BLaER1 treated with 17β-estradiol and CSF1 and Interleukin-3, amounts not matched to agents 10 nM and 100 nM (cell line): Measurements from ENCODE around the gene DBF4B.
"Not testable (repeated sequence)": the region's sequence is repeated elsewhere in the genome, so short reads cannot be mapped to it uniquely, and the experiment has no call there.

Experiments
- H3K27ac ChIP-seq, 11 experiments: shearing (Covaris generic); formaldehyde crosslinking; 2 replicates each; pipeline ENCODE4 v1.8.1; 2022
- H3K27me3 ChIP-seq, 11 experiments: shearing (Covaris generic); formaldehyde crosslinking; 2 replicates each; pipeline ENCODE4 v1.8.1; 2022
- H3K36me3 ChIP-seq, 11 experiments: shearing (Covaris generic); formaldehyde crosslinking; 2 replicates each; pipeline ENCODE4 v1.8.1; 2022
- H3K4me1 ChIP-seq, 10 experiments: shearing (Covaris generic); formaldehyde crosslinking; 2 replicates each; pipeline ENCODE4 v1.8.1; 2022
- H3K4me2 ChIP-seq, 11 experiments: shearing (Covaris generic); formaldehyde crosslinking; 2 replicates each; pipeline ENCODE4 v1.8.1; 2022
- H3K4me3 ChIP-seq, 10 experiments: shearing (Covaris generic); formaldehyde crosslinking; 2 replicates each; pipeline ENCODE4 v1.8.1; 2022
- H3K9ac ChIP-seq, 11 experiments: shearing (Covaris generic); formaldehyde crosslinking; 2 replicates each; pipeline ENCODE4 v1.8.1; 2022
- H3K9me3 ChIP-seq, 11 experiments: shearing (Covaris generic); formaldehyde crosslinking; replicated peaks in 1 of 11; 2 replicates each; pipeline ENCODE4 v1.8.1; 2022
- H4K20me1 ChIP-seq, 11 experiments: shearing (Covaris generic); formaldehyde crosslinking; 2 replicates each; pipeline ENCODE4 v1.8.1; 2022
- Cebpa-rat ChIP-seq, 11 experiments: shearing (Covaris generic); IDR thresholded peaks; 2 replicates each; pipeline ENCODE4 v1.8.1; 2022

The DBF4B gene

GRCh38 chr17:44687756-44688155 is 20.7 kb upstream of the DBF4B start:
- peak overlapping the region in 1 of 10 experiments; percentile 95; a peak in 2 of 20 replicates for H3K4me3 ChIP-seq
- peak overlapping the region in 9 of 11 experiments; percentile 88 to 98 (median 93); a peak in 12 of 22 replicates for H3K4me2 ChIP-seq
- H3K9ac ChIP-seq = 0 out of 22 replicates have a peak overlapping the region, but pooled peaks of 1 of the 11 experiments have one; percentile 87
- H3K27me3 ChIP-seq = no peaks in the 10 kb centered on the region
- H3K4me1 ChIP-seq = peaks cover 21 to 44% (median 34%) of the 10 kb centered on the region in 10 experiments
- no peaks in the 10 kb centered on the region for H3K9me3 ChIP-seq
- H4K20me1 ChIP-seq = peaks cover 0 to 18% (median 0%) of the 10 kb centered on the region in 11 experiments; a peak in 3 of 22 replicates
- peaks cover 17 to 57% (median 47%) of the 10 kb centered on the region in 11 experiments; a peak in 21 of 22 replicates for H3K36me3 ChIP-seq
- TF ChIP-seq Cebpa-rat (IDR thresholded peaks at IDR 0.05) = no peak
- H3K27ac ChIP-seq = no peak overlapping the region

- no peaks in the 10 kb centered on the region for H3K9me3 ChIP-seq
- peak overlapping the region in 8 of 11 experiments; percentile 86 to 93 (median 90); a peak in 9 of 22 replicates for H3K9ac ChIP-seq
- peaks cover 13 to 52% (median 42%) of the 10 kb centered on the region in 11 experiments; a peak in 21 of 22 replicates for H3K36me3 ChIP-seq
- H3K4me2 ChIP-seq = peak overlapping the region; percentile 88 to 98 (median 91)
- no peak overlapping the region for H3K27ac ChIP-seq
- TF ChIP-seq Cebpa-rat (IDR thresholded peaks at IDR 0.05) = no peak
- H4K20me1 ChIP-seq = peaks cover 0 to 18% (median 0%) of the 10 kb centered on the region in 11 experiments; a peak in 3 of 22 replicates
- H3K4me1 ChIP-seq = peaks cover 21 to 39% (median 31%) of the 10 kb centered on the region in 10 experiments
- peak overlapping the region in 9 of 10 experiments; percentile 87 to 100 (median 92); a peak in 17 of 20 replicates for H3K4me3 ChIP-seq
- H3K27me3 ChIP-seq = no peaks in the 10 kb centered on the region
These were observed 20.3 kb upstream of the DBF4B start for GRCh38 chr17:44688200-44688599.

- Histone ChIP-seq H3K9ac (peak overlapping the region; percentile 86 to 93 (median 90)), H3K4me2 (peak overlapping the region; percentile 88 to 98 (median 91)), H3K36me3 (peaks cover 6 to 45% (median 36%) of the 10 kb centered on the region in 11 experiments; a peak in 21 of 22 replicates), H4K20me1 (peaks cover 0 to 18% (median 0%) of the 10 kb centered on the region in 11 experiments; a peak in 3 of 22 replicates), H3K27ac (peak overlapping the region; percentile 73 to 88 (median 85)), H3K4me3 (peak overlapping the region; percentile 87 to 100 (median 91)), H3K9me3 (no peaks in the 10 kb centered on the region), H3K4me1 (peaks cover 21 to 33% (median 29%) of the 10 kb centered on the region in 10 experiments), H3K27me3 (no peaks in the 10 kb centered on the region)
- TF ChIP-seq Cebpa-rat (IDR thresholded peaks at IDR 0.05) = no peak
These were observed 19.6 kb upstream of the DBF4B start for GRCh38 chr17:44688675-44689476.

GRCh38 chr17:44689477-44690217 is 18.8 kb upstream of the DBF4B start, which contains the start of gene CCDC43:
Gene CCDC43 (minus strand): TSS chr17:44689776. CDS start chr17:44689753, 23 bp downstream.
- Histone ChIP-seq H4K20me1 (peaks cover 0 to 14% (median 0%) of the 10 kb centered on the region in 11 experiments; a peak in 3 of 22 replicates), H3K36me3 (peaks cover 0 to 38% (median 28%) of the 10 kb centered on the region in 11 experiments; a peak in 18 of 22 replicates), H3K27ac (peak within 1 kb of the TSS; percentile 73 to 88 (median 85)), H3K27me3 (no peaks in the 10 kb centered on the region), H3K4me1 (peaks cover 21 to 31% (median 27%) of the 10 kb centered on the region in 10 experiments), H3K9ac (peak within 1 kb of the TSS; percentile 86 to 93 (median 90)), H3K9me3 (no peaks in the 10 kb centered on the region), H3K4me3 (peak within 1 kb of the TSS; percentile 87 to 100 (median 91)), H3K4me2 (peak within 1 kb of the TSS; percentile 88 to 98 (median 93))
- no peak for TF ChIP-seq Cebpa-rat (IDR thresholded peaks at IDR 0.05)

- not testable (repeated sequence) for H4K20me1 ChIP-seq, H3K27me3 ChIP-seq, H3K9me3 ChIP-seq
- H3K4me3 ChIP-seq = peak overlapping the region in 4 of 10 experiments; percentile 87 to 100 (median 94); a peak in 8 of 20 replicates
- peak overlapping the region; percentile 84 to 98 (median 93) for H3K4me2 ChIP-seq
- peaks cover 0 to 26% (median 18%) of the 10 kb centered on the region in 11 experiments; a peak in 18 of 22 replicates for H3K36me3 ChIP-seq
- H3K4me1 ChIP-seq = peaks cover 21 to 31% (median 27%) of the 10 kb centered on the region in 10 experiments
- H3K27ac ChIP-seq = peak overlapping the region in 7 of 11 experiments; percentile 83 to 88 (median 85); a peak in 8 of 22 replicates
- H3K9ac ChIP-seq = peak overlapping the region in 3 of 11 experiments; percentile 91 to 93 (median 91); a peak in 4 of 22 replicates
These were observed 17.6 kb upstream of the DBF4B start for GRCh38 chr17:44690746-44691306.

GRCh38 chr17:44693609-44694008 is 14.9 kb upstream of the DBF4B start:
- no peaks in the 10 kb centered on the region for H3K36me3 ChIP-seq
- H3K27ac ChIP-seq = no peak overlapping the region
- no peak overlapping the region for H3K4me3 ChIP-seq
- no peaks in the 10 kb centered on the region for H3K9me3 ChIP-seq
- H3K27me3 ChIP-seq = no peaks in the 10 kb centered on the region
- H4K20me1 ChIP-seq = no peaks in the 10 kb centered on the region
- TF ChIP-seq Cebpa-rat (IDR thresholded peaks at IDR 0.05) = no peak
- H3K4me2 ChIP-seq = no peak overlapping the region
- H3K9ac ChIP-seq = no peak overlapping the region
- peaks cover 14 to 20% (median 17%) of the 10 kb centered on the region in 10 experiments for H3K4me1 ChIP-seq

GRCh38 chr17:44700288-44700687 is 8.2 kb upstream of the DBF4B start:
- H4K20me1 ChIP-seq, H3K4me2 ChIP-seq, H3K9me3 ChIP-seq, H3K27ac ChIP-seq, H3K27me3 ChIP-seq, H3K4me3 ChIP-seq, H3K9ac ChIP-seq, H3K36me3 ChIP-seq, H3K4me1 ChIP-seq: not testable (repeated sequence)

GRCh38 chr17:44707755-44708400 is 587 bp upstream of the DBF4B start:
- H3K4me2 ChIP-seq = peak overlapping the region; percentile 81 to 98 (median 94)
- no peaks in the 10 kb centered on the region; a peak in 1 of 22 replicates for H4K20me1 ChIP-seq
- peak overlapping the region; percentile 54 to 91 (median 83); a peak in 21 of 22 replicates for H3K27ac ChIP-seq
- H3K27me3 ChIP-seq = no peaks in the 10 kb centered on the region
- H3K9me3 ChIP-seq = no peaks in the 10 kb centered on the region
- H3K36me3 ChIP-seq = peaks cover 0 to 24% (median 13%) of the 10 kb centered on the region in 11 experiments; a peak in 12 of 22 replicates
- H3K4me3 ChIP-seq = peak overlapping the region; percentile 79 to 96 (median 86)
- peak overlapping the region; percentile 81 to 92 (median 87); a peak in 21 of 22 replicates for H3K9ac ChIP-seq
- no peak for TF ChIP-seq Cebpa-rat (IDR thresholded peaks at IDR 0.05)
- H3K4me1 ChIP-seq = peaks cover 20 to 27% (median 25%) of the 10 kb centered on the region in 10 experiments
